B cell (primary cell): Measurements from ENCODE around the gene GFI1. TPM values are rescaled to one million over a fixed set of nuclear protein-coding genes. Genes with fewer than 3 reads are reported as not detected.

ENCODE experiments used
- ATAC-seq: fragments of 200-7000 bp; cut with Tn5 transposase; one replicate; pipeline ENCODE4 v1.10.0; 2021; ENCODE audit warnings: low read depth, mild to moderate bottlenecking, moderate number of reproducible peaks, moderate library complexity
- CTCF ChIA-PET: fragments of 350-600 bp; sonication (Branson Sonifier 250); formaldehyde crosslinking; loops from one replicate; lab custom pipeline; 2021; ENCODE audit warnings: antibody characterized with exemption, inconsistent platforms; lab: Charles Lee
- POLR2A ChIA-PET: fragments of 350-600 bp; sonication (Branson Sonifier 250); formaldehyde crosslinking; loops from one replicate; lab custom pipeline; 2021; ENCODE audit warnings: antibody characterized with exemption; lab: Charles Lee
- DNase-seq: peaks from one replicate; pipeline ENCODE4 v3.0.0; 2013
- H2AFZ ChIP-seq: 2 replicates; pipeline ENCODE4 v1.6.1; 2012; ENCODE audit warnings: mild to moderate bottlenecking, low read depth, low read length; ENCODE audit not compliant: insufficient read depth, poor library complexity, severe bottlenecking
- H3K27ac ChIP-seq, 2 donors: 1 replicate in 1 of 2; 2 replicates in 1 of 2; pipeline ENCODE4 v1.5.1; 2012 to 2013; ENCODE audit warnings: low read length in 2 of 2, mild to moderate bottlenecking in 2 of 2, moderate library complexity in 1 of 2
- H3K27me3 ChIP-seq, 4 experiments: fragments of 200-600 bp in 1 of 4; sonication (generic) in 1 of 4; replicated peaks in 1 of 4; 1 replicate in 2 of 4; 2 replicates in 2 of 4; pipeline versions ENCODE4 v1.6.1 to v1.7.0; 2013 to 2016; ENCODE audit warnings: low read length in 3 of 4, mild to moderate bottlenecking in 2 of 4, mixed read lengths in 1 of 4, moderate library complexity in 1 of 4; ENCODE audit not compliant: insufficient read depth in 4 of 4, control insufficient read depth in 3 of 4; ENCODE audit errors: control extremely low read depth in 1 of 4
- H3K36me3 ChIP-seq, 2 experiments: replicated peaks in 1 of 2; 1 replicate in 1 of 2; 2 replicates in 1 of 2; pipeline versions ENCODE4 v1.6.1 to v1.7.1; 2013; ENCODE audit warnings: low read length in 1 of 2; ENCODE audit not compliant: insufficient read depth in 2 of 2, control insufficient read depth in 1 of 2; ENCODE audit errors: control extremely low read depth in 1 of 2, extremely low read depth in 1 of 2
- H3K4me1 ChIP-seq, 2 donors: fragments of 200-600 bp in 1 of 2; sonication (generic) in 1 of 2; 1 replicate in 1 of 2; 2 replicates in 1 of 2; pipeline versions ENCODE4 v1.5.1 to v1.6.1; 2013 to 2017; ENCODE audit warnings: low read length in 2 of 2; ENCODE audit not compliant: control insufficient read depth in 2 of 2, insufficient read depth in 2 of 2
- H3K4me2 ChIP-seq: replicated peaks from 2 replicates; pipeline ENCODE3; 2012; ENCODE audit warnings: mild to moderate bottlenecking, low read depth, low read length; ENCODE audit not compliant: poor library complexity, severe bottlenecking
- H3K4me3 ChIP-seq, 5 experiments: fragments of 200-600 bp in 1 of 5; sonication (generic) in 1 of 5; 1 replicate in 3 of 5; 2 replicates in 2 of 5; pipeline versions ENCODE4 v1.5.1 to v1.7.0; 2011 to 2016; ENCODE audit warnings: low read length in 4 of 5, mild to moderate bottlenecking in 4 of 5, low read depth in 2 of 5, control low read depth in 1 of 5, moderate library complexity in 1 of 5; ENCODE audit not compliant: insufficient read depth in 1 of 5; ENCODE audit errors: control extremely low read depth in 1 of 5, extremely low read depth in 1 of 5
- H3K79me2 ChIP-seq: fragments of 200-600 bp; sonication (generic); one replicate; pipeline ENCODE4 v1.6.0; 2016; ENCODE audit warnings: low read length; ENCODE audit not compliant: control insufficient read depth, insufficient read depth
- H3K9ac ChIP-seq: fragments of 200-600 bp; sonication (generic); 2 replicates; pipeline ENCODE4 v1.6.1; 2017; ENCODE audit warnings: mild to moderate bottlenecking, low read length, moderate library complexity
- H3K9me3 ChIP-seq, 3 donors: one replicate each; pipeline versions ENCODE4 v1.6.1 to v1.7.1; 2013; ENCODE audit warnings: low read length in 2 of 3; ENCODE audit not compliant: control insufficient read depth in 2 of 3, insufficient read depth in 1 of 3; ENCODE audit errors: control extremely low read depth in 1 of 3
- H4K20me1 ChIP-seq: 2 replicates; pipeline ENCODE4 v1.6.0; 2012; ENCODE audit warnings: mild to moderate bottlenecking, low read length; ENCODE audit not compliant: insufficient read depth, control insufficient read depth, poor library complexity, severe bottlenecking
- H3K27ac Mint-ChIP-seq: one replicate; pipeline ENCODE4 v1.8.0; 2021; ENCODE audit warnings: mixed read lengths
- H3K27me3 Mint-ChIP-seq: one replicate; pipeline ENCODE4 v1.8.0; 2021; ENCODE audit warnings: mixed read lengths
- H3K4me1 Mint-ChIP-seq: one replicate; pipeline ENCODE4 v1.8.0; 2021; ENCODE audit warnings: mixed read lengths
- H3K4me3 Mint-ChIP-seq: one replicate; pipeline ENCODE4 v1.8.0; 2021; ENCODE audit warnings: mixed read lengths
- H3K9me3 Mint-ChIP-seq: one replicate; pipeline ENCODE4 v1.8.0; 2022; ENCODE audit warnings: mixed read lengths; ENCODE audit not compliant: insufficient read depth
- CTCF ChIP-seq: fragments of 200-600 bp; IDR thresholded peaks from one replicate; pipeline ENCODE4 v1.8.0; 2022; ENCODE audit warnings: antibody characterized with exemption, mild to moderate bottlenecking
- EZH2 ChIP-seq: IDR thresholded peaks from 2 replicates; pipeline ENCODE4 v1.6.1; 2012; ENCODE audit warnings: borderline replicate concordance, low read depth, mild to moderate bottlenecking, moderate library complexity, low read length; ENCODE audit not compliant: insufficient read depth, poor library complexity, severe bottlenecking
- WGBS: methylation state at CpG from one replicate; pipeline ENCODE4 v1.1.5; 2013; ENCODE audit warnings: missing lambda C conversion rate; ENCODE audit not compliant: insufficient coverage; 5-methylcytosine and 5-hydroxymethylcytosine counted together
- intact Hi-C: fragments of 100-400 bp; cut with micrococcal nuclease; formaldehyde crosslinking; loops from one replicate; pipeline ENCODE4 v1.10.0; 2022
- polyA plus RNA-seq: library from polyadenylated mRNA; depleted of rRNA; stranded (reverse); fragments of >200 nt; gene quantifications from 2 replicates; pipeline ENCODE4 v1.2.3, GENCODE V29; 2012
- total RNA-seq, 2 donors: library from RNA; stranded (reverse); fragments of 120-200 nt in 1 of 2; gene quantifications; 1 replicate in 1 of 2; 2 replicates in 1 of 2; pipeline versions ENCODE4 v1.2.3 to v1.2.4, GENCODE V29; 2013 to 2022

GFI1 gene
- total and polyA plus RNA-seq, 2 donors (not counting 1 experiment from before 2014, with no cell fraction given): 0.76 to 1.2 TPM

GRCh38 chr1:92504291-92505014 is 17.7 kb upstream of the GFI1 start:
- POLR2A ChIA-PET: no interaction called here

More at GRCh38 chr1:92504291-92505014, 17.7 kb upstream of the GFI1 start:
- Histone ChIP-seq H3K9ac (no peak overlapping the region), H3K4me2 (no peak overlapping the region), H4K20me1 (no peaks in the 10 kb centered on the region), H3K36me3 (no peaks in the 10 kb centered on the region), H3K4me1 (peaks cover 0 to 6% of the 10 kb centered on the region in 2 donors), H3K79me2 (no peaks in the 10 kb centered on the region), H2AFZ (no peak overlapping the region), H3K4me3 (no peak overlapping the region), H3K27me3 (no peaks in the 10 kb centered on the region), H3K9me3 (no peaks in the 10 kb centered on the region), H3K27ac (no peak overlapping the region)
- Mint-ChIP-seq H3K27me3 (no peaks in the 10 kb centered on the region), H3K4me3 (no peak overlapping the region), H3K27ac (no peak overlapping the region), H3K9me3 (no peaks in the 10 kb centered on the region), H3K4me1 (peaks cover 15% of the 10 kb centered on the region)
- CTCF ChIA-PET: no interaction called here
- 14% methylated on average over 4 of the region's 8 CpGs for WGBS
- TF ChIP-seq EZH2 (no peak), CTCF (no peak)
- intact Hi-C loops: no loop called here
- ATAC-seq: no peak
- no peak for DNase-seq
